K562 (cell line): ENCODE measurements around the gene PRPF8. TPM values are rescaled to one million over a fixed set of nuclear protein-coding genes. Genes with fewer than 3 reads are reported as not detected.

Experiments
- ADNP ChIP-seq: fragments of 200-800 bp; sonication (Bioruptor generic); IDR thresholded peaks from 2 replicates; pipeline ENCODE4 v1.6.1; 2016; ENCODE audit warnings: missing genetic modification characterization, missing compliant biosample characterization
- C11orf30 ChIP-seq: fragments of 450-650 bp; IDR thresholded peaks from 2 replicates; pipeline ENCODE4 v1.6.1; 2016; ENCODE audit warnings: low read depth, mild to moderate bottlenecking
- CBFB ChIP-seq: sonication (generic); formaldehyde crosslinking; IDR thresholded peaks from 2 replicates; pipeline ENCODE4 v1.4.0; 2020; ENCODE audit warnings: mild to moderate bottlenecking, missing genetic modification reagents
- FOXM1 ChIP-seq, 2 experiments: fragments of 450-650 bp in 1 of 2; sonication (generic) in 1 of 2; formaldehyde crosslinking in 1 of 2; IDR thresholded peaks; 2 replicates each; pipeline versions ENCODE4 v1.6.1 to v1.9.0; 2017 to 2022; ENCODE audit warnings: low read depth in 2 of 2, mild to moderate bottlenecking in 2 of 2, missing genetic modification reagents in 1 of 2, moderate library complexity in 1 of 2
- L3MBTL2 ChIP-seq: fragments of 450-650 bp; IDR thresholded peaks from 2 replicates; pipeline ENCODE4 v1.6.1; 2016; ENCODE audit warnings: mild to moderate bottlenecking, moderate library complexity
- NFATC3 ChIP-seq: fragments of 450-650 bp; IDR thresholded peaks from 2 replicates; pipeline ENCODE4 v1.6.1; 2017; ENCODE audit warnings: mild to moderate bottlenecking
- NFIC ChIP-seq: fragments of 450-650 bp; IDR thresholded peaks from 2 replicates; pipeline ENCODE4 v1.6.1; 2017; ENCODE audit warnings: mild to moderate bottlenecking, inconsistent platforms
- PPARD ChIP-seq: fragments of 250-450 bp; sonication (Bioruptor Pico); IDR thresholded peaks from 2 replicates; pipeline ENCODE4 v1.8.0; 2022; ENCODE audit warnings: inconsistent platforms, mild to moderate bottlenecking, moderate library complexity
- RCOR1 ChIP-seq, 2 experiments: IDR thresholded peaks; 2 replicates each; pipeline ENCODE4 v1.6.1; 2012; ENCODE audit warnings: low read depth in 2 of 2, low read length in 2 of 2, borderline replicate concordance in 1 of 2, improper control_type of control experiment in 1 of 2
- TEAD4 ChIP-seq, 2 experiments: sonication (generic) in 1 of 2; formaldehyde crosslinking in 1 of 2; IDR thresholded peaks; 2 replicates each; pipeline versions ENCODE4 v1.6.1 to v1.8.0; 2012 to 2022; ENCODE audit warnings: borderline replicate concordance in 1 of 2, inconsistent platforms in 1 of 2, low read length in 1 of 2, mild to moderate bottlenecking in 1 of 2, missing genetic modification reagents in 1 of 2
- TSC22D4 ChIP-seq: fragments of 450-650 bp; IDR thresholded peaks from 2 replicates; pipeline ENCODE4 v1.6.1; 2016; ENCODE audit warnings: missing genetic modification characterization, missing biosample characterization, control low read depth
- ZBTB7A ChIP-seq: IDR thresholded peaks from 2 replicates; pipeline ENCODE4 v1.6.1; 2011; ENCODE audit warnings: low read depth, mild to moderate bottlenecking, low read length, moderate library complexity, borderline replicate concordance; ENCODE audit not compliant: control insufficient read depth
- ZEB2 ChIP-seq: fragments of 450-650 bp; IDR thresholded peaks from 2 replicates; pipeline ENCODE4 v1.6.1; 2016
- ZNF232 ChIP-seq: sonication (generic); formaldehyde crosslinking; IDR thresholded peaks from 2 replicates; pipeline ENCODE4 v1.8.0; 2022; ENCODE audit warnings: mild to moderate bottlenecking, missing genetic modification reagents
- ZNF274 ChIP-seq: IDR thresholded peaks from 2 replicates; pipeline ENCODE4 v1.6.1; 2011; ENCODE audit warnings: low read depth, mild to moderate bottlenecking, low read length, moderate library complexity, borderline replicate concordance
- ZNF561 ChIP-seq: fragments of 450-650 bp; formaldehyde crosslinking; conservative IDR thresholded peaks from 2 replicates; pipeline ENCODE4 v1.4.0; 2020; ENCODE audit warnings: mild to moderate bottlenecking, moderate library complexity
- polyA plus RNA-seq, 8 experiments: library from polyadenylated mRNA; depleted of rRNA in 4 of 8; stranded (reverse) in 5 of 8; unstranded in 3 of 8; fragments of >200 nt; fragmentation: Nextera tagmentation in 2 of 8; fragmentation: Illumina TruSeq in 1 of 8; extraction: Ambion mirVana in 2 of 8; extraction: Trizol in 1 of 8; gene quantifications; 2 replicates each; pipeline versions ENCODE4 v1.2.1 to v1.2.3, GENCODE V29; 2011 to 2014; ENCODE audit warnings: inconsistent platforms in 1 of 8, missing spikeins in 1 of 8
- total RNA-seq, 7 experiments: library from RNA; depleted of rRNA in 6 of 7; stranded (reverse); fragments of >200 nt in 6 of 7; fragmentation: Illumina TruSeq in 2 of 7; extraction: Trizol in 2 of 7; gene quantifications; 2 replicates each; pipeline versions ENCODE4 v1.2.1 to v1.2.3, GENCODE V29; 2011 to 2021; ENCODE audit warnings: low replicate concordance in 1 of 7
- TF ChIP-seq, protein P1 (sequence below): sonication (generic); formaldehyde crosslinking; IDR thresholded peaks from 2 replicates; pipeline ENCODE4 v1.8.1; 2023; ENCODE audit warnings: mild to moderate bottlenecking, missing genetic modification reagents
- TF ChIP-seq, protein P2 (sequence below): fragments of 200-800 bp; sonication (Bioruptor generic); IDR thresholded peaks from 2 replicates; pipeline ENCODE4 v1.6.1; 2016; ENCODE audit warnings: missing genetic modification characterization, missing compliant biosample characterization
- TF ChIP-seq, protein P3 (sequence below): fragments of 250-450 bp; sonication (Bioruptor Pico); IDR thresholded peaks from 2 replicates; pipeline ENCODE4 v1.8.0; 2021; ENCODE audit warnings: borderline replicate concordance, mild to moderate bottlenecking, moderate library complexity; ENCODE audit not compliant: poor library complexity, severe bottlenecking
- TF ChIP-seq, protein P4 (sequence below): sonication (generic); formaldehyde crosslinking; IDR thresholded peaks from 2 replicates; pipeline ENCODE4 v1.8.0; 2022; ENCODE audit warnings: mild to moderate bottlenecking, missing genetic modification reagents
- TF ChIP-seq, protein P5 (sequence below): fragments of 250-450 bp; sonication (Bioruptor Pico); IDR thresholded peaks from 2 replicates; pipeline ENCODE4 v1.9.0; 2021; ENCODE audit warnings: mild to moderate bottlenecking

Gene PRPF8
- total and polyA plus RNA-seq, 9 of the 15 experiments (the other 6 are each of a cell fraction or from before 2014, with no cell fraction given), result 64.3 to 294 (median 85.9) TPM

DNA sequence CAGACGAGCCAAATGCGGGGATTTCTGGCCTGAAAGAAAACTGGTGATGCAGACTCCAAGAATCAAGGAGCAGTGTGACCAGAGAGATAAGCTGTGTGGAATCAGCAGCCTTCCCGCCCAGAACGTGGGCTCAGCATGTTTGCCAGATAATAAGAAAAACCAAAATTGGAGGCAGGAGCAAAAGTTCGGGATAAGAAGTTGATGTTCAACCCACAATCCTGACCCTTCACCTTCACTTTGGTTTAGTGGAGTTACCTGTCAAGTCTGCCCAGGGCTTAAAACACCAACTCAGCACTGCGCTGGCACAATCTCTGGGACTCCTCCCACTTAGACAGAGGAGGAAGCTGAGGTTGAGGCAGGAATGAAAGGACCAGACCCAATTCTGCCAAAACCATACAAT is 59.1 kb downstream of the PRPF8 start (continued):
- TF ChIP-seq, protein P1, sequence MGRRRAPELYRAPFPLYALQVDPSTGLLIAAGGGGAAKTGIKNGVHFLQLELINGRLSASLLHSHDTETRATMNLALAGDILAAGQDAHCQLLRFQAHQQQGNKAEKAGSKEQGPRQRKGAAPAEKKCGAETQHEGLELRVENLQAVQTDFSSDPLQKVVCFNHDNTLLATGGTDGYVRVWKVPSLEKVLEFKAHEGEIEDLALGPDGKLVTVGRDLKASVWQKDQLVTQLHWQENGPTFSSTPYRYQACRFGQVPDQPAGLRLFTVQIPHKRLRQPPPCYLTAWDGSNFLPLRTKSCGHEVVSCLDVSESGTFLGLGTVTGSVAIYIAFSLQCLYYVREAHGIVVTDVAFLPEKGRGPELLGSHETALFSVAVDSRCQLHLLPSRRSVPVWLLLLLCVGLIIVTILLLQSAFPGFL (CRISPR knock-in tag), result no peak
- TF ChIP-seq FOXM1 (IDR thresholded peaks at IDR 0.05; ENCODE audit: low read depth) (no peak), FOXM1 (CRISPR knock-in tag; IDR thresholded peaks at IDR 0.05; ENCODE audit: low read depth) (no peak), ZNF232 (CRISPR knock-in tag) (no peak), RCOR1 (IDR thresholded peaks at IDR 0.05; ENCODE audit: borderline replicate concordance in 1 of 2, low read depth in 2 of 2, low read length in 2 of 2) (peak in 1 of 2 experiments; percentile 65; a peak in 1 of 4 replicates), ZBTB7A (no peak), L3MBTL2 (peak; percentile 76), CBFB (CRISPR knock-in tag) (no peak), TEAD4 (IDR thresholded peaks at IDR 0.05; ENCODE audit: low read length) (peak; percentile 68), TEAD4 (CRISPR knock-in tag; IDR thresholded peaks at IDR 0.05; ENCODE audit: borderline replicate concordance) (no peak), ADNP (no peak), ZEB2 (no peak), ZNF561 (CRISPR knock-in tag) (no peak), ZNF274 (no peak), NFIC (peak; percentile 17; the same call in 1 of the 2 replicates), TSC22D4 (tag) (no peak), NFATC3 (no peak), PPARD (no peak), C11orf30 (peak; percentile 9; the same call in 1 of the 2 replicates)
- TF ChIP-seq, protein P2, sequence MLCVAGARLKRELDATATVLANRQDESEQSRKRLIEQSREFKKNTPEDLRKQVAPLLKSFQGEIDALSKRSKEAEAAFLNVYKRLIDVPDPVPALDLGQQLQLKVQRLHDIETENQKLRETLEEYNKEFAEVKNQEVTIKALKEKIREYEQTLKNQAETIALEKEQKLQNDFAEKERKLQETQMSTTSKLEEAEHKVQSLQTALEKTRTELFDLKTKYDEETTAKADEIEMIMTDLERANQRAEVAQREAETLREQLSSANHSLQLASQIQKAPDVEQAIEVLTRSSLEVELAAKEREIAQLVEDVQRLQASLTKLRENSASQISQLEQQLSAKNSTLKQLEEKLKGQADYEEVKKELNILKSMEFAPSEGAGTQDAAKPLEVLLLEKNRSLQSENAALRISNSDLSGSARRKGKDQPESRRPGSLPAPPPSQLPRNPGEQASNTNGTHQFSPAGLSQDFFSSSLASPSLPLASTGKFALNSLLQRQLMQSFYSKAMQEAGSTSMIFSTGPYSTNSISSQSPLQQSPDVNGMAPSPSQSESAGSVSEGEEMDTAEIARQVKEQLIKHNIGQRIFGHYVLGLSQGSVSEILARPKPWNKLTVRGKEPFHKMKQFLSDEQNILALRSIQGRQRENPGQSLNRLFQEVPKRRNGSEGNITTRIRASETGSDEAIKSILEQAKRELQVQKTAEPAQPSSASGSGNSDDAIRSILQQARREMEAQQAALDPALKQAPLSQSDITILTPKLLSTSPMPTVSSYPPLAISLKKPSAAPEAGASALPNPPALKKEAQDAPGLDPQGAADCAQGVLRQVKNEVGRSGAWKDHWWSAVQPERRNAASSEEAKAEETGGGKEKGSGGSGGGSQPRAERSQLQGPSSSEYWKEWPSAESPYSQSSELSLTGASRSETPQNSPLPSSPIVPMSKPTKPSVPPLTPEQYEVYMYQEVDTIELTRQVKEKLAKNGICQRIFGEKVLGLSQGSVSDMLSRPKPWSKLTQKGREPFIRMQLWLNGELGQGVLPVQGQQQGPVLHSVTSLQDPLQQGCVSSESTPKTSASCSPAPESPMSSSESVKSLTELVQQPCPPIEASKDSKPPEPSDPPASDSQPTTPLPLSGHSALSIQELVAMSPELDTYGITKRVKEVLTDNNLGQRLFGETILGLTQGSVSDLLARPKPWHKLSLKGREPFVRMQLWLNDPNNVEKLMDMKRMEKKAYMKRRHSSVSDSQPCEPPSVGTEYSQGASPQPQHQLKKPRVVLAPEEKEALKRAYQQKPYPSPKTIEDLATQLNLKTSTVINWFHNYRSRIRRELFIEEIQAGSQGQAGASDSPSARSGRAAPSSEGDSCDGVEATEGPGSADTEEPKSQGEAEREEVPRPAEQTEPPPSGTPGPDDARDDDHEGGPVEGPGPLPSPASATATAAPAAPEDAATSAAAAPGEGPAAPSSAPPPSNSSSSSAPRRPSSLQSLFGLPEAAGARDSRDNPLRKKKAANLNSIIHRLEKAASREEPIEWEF (CRISPR knock-in tag), result no peak
- TF ChIP-seq, protein P3, sequence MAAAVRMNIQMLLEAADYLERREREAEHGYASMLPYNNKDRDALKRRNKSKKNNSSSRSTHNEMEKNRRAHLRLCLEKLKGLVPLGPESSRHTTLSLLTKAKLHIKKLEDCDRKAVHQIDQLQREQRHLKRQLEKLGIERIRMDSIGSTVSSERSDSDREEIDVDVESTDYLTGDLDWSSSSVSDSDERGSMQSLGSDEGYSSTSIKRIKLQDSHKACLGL (CRISPR knock-in tag), result no peak
- TF ChIP-seq, protein P4, sequence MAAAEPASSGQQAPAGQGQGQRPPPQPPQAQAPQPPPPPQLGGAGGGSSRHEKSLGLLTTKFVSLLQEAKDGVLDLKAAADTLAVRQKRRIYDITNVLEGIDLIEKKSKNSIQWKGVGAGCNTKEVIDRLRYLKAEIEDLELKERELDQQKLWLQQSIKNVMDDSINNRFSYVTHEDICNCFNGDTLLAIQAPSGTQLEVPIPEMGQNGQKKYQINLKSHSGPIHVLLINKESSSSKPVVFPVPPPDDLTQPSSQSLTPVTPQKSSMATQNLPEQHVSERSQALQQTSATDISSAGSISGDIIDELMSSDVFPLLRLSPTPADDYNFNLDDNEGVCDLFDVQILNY, result no peak
- TF ChIP-seq, protein P5, sequence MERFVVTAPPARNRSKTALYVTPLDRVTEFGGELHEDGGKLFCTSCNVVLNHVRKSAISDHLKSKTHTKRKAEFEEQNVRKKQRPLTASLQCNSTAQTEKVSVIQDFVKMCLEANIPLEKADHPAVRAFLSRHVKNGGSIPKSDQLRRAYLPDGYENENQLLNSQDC (CRISPR knock-in tag), result no peak
